GM15510 (cell line): ENCODE data around the gene DNAJB6.

Experiments used
- POLR2A ChIP-seq: IDR thresholded peaks from 3 replicates; pipeline ENCODE4 v1.6.1; 2011; ENCODE audit warnings: borderline replicate concordance; ENCODE audit not compliant: insufficient read length; ENCODE audit errors: extremely low read depth

Gene DNAJB6

GRCh38 chr7:157375410-157375809 is 38.6 kb downstream of the DNAJB6 start:
- TF ChIP-seq POLR2A = no peak

- no peak for TF ChIP-seq POLR2A
Observed at GRCh38 chr7:157377436-157378124, 40.8 kb downstream of the DNAJB6 start.

- no peak for TF ChIP-seq POLR2A
Observed at GRCh38 chr7:157378390-157378789, 41.6 kb downstream of the DNAJB6 start.

- TF ChIP-seq POLR2A = no peak
Observed at GRCh38 chr7:157379493-157379892, 42.7 kb downstream of the DNAJB6 start.

- no peak for TF ChIP-seq POLR2A
Observed at GRCh38 chr7:157380416-157380815, 43.6 kb downstream of the DNAJB6 start.

GRCh38 chr7:157383868-157384267 is 47.1 kb downstream of the DNAJB6 start:
- TF ChIP-seq POLR2A = no peak

- no peak for TF ChIP-seq POLR2A
Observed at GRCh38 chr7:157384301-157384700, 47.5 kb downstream of the DNAJB6 start.

- no peak for TF ChIP-seq POLR2A
Observed at GRCh38 chr7:157386979-157387800, 50.4 kb downstream of the DNAJB6 start.

- no peak for TF ChIP-seq POLR2A
Observed at GRCh38 chr7:157388301-157388700, 51.5 kb downstream of the DNAJB6 start.

GRCh38 chr7:157389951-157390730 is 53.3 kb downstream of the DNAJB6 start:
- no peak for TF ChIP-seq POLR2A

GRCh38 chr7:157391036-157391710 is 54.4 kb downstream of the DNAJB6 start:
- no peak for TF ChIP-seq POLR2A

- TF ChIP-seq POLR2A = no peak
Observed at GRCh38 chr7:157392256-157393037, 55.6 kb downstream of the DNAJB6 start.

GRCh38 chr7:157394246-157395191 is 57.7 kb downstream of the DNAJB6 start:
- no peak for TF ChIP-seq POLR2A
